Stimulated activated effector memory CD8-positive, alpha-beta T cell treated with anti-CD3 and anti-CD28 coated beads, Interleukin-12 subunit alpha, Interleukin-12 subunit beta, amount 100 ng/mL, for 72 hours (primary cell): ENCODE results near the gene RALGDS.
"Not testable (repeated sequence)": the region's sequence is repeated elsewhere in the genome, so short reads cannot be mapped to it uniquely, and the experiment has no call there.

Source experiments
- ATAC-seq: fragments of 150-1000 bp; cut with Tn5 transposase; 2 replicates; pipeline ENCODE4 v1.10.0; 2021
- DNase-seq, 2 donors: peaks; one replicate each; pipeline ENCODE4 v3.0.0; 2021 to 2022; ENCODE audit warnings: low spot score in 2 of 2
- H3K27ac Mint-ChIP-seq: one replicate; pipeline ENCODE4 v1.8.0; 2022; ENCODE audit warnings: mild to moderate bottlenecking, mixed read lengths
- H3K36me3 Mint-ChIP-seq: one replicate; pipeline ENCODE4 v1.8.0; 2022; ENCODE audit warnings: mild to moderate bottlenecking, mixed read lengths
- H3K4me1 Mint-ChIP-seq: one replicate; pipeline ENCODE4 v1.8.0; 2022; ENCODE audit warnings: mixed read lengths
- H3K4me3 Mint-ChIP-seq: one replicate; pipeline ENCODE4 v1.8.0; 2022; ENCODE audit warnings: mild to moderate bottlenecking, mixed read lengths
- H3K9me3 Mint-ChIP-seq: one replicate; pipeline ENCODE4 v1.8.0; 2022; ENCODE audit warnings: mixed read lengths

RALGDS gene

GRCh38 chr9:133086894-133087293 lies 34.1 kb downstream of the RALGDS start:
- Mint-ChIP-seq H3K4me3 (no peak overlapping the region), H3K4me1 (no peaks in the 10 kb centered on the region), H3K36me3 (no peaks in the 10 kb centered on the region), H3K9me3 (no peaks in the 10 kb centered on the region), H3K27ac (no peak overlapping the region)
- no peak for DNase-seq
- ATAC-seq, result no peak

GRCh38 chr9:133086212-133086860 lies 34.7 kb downstream of the RALGDS start:
- not testable (repeated sequence) for H3K36me3 Mint-ChIP-seq, DNase-seq, ATAC-seq, H3K9me3 Mint-ChIP-seq, H3K4me1 Mint-ChIP-seq, H3K4me3 Mint-ChIP-seq, H3K27ac Mint-ChIP-seq

- not testable (repeated sequence) for ATAC-seq, DNase-seq, H3K9me3 Mint-ChIP-seq, H3K4me3 Mint-ChIP-seq, H3K27ac Mint-ChIP-seq, H3K4me1 Mint-ChIP-seq, H3K36me3 Mint-ChIP-seq
Measured at GRCh38 chr9:133083688-133084087, 37.4 kb downstream of the RALGDS start.

GRCh38 chr9:133081957-133082644 lies 38.9 kb downstream of the RALGDS start:
- H3K4me3 Mint-ChIP-seq, H3K9me3 Mint-ChIP-seq, H3K4me1 Mint-ChIP-seq, H3K27ac Mint-ChIP-seq, H3K36me3 Mint-ChIP-seq, ATAC-seq, DNase-seq: not testable (repeated sequence)

- DNase-seq, ATAC-seq: not testable (repeated sequence)
Measured at GRCh38 chr9:133080786-133081779, 40.0 kb downstream of the RALGDS start.

GRCh38 chr9:133080161-133080560 lies 40.9 kb downstream of the RALGDS start:
- no peak for ATAC-seq
- H3K9me3 Mint-ChIP-seq, result no peaks in the 10 kb centered on the region
- H3K27ac Mint-ChIP-seq, result peak overlapping the region; percentile 33
- H3K4me3 Mint-ChIP-seq, result no peak overlapping the region
- H3K36me3 Mint-ChIP-seq, result no peaks in the 10 kb centered on the region
- no peaks in the 10 kb centered on the region for H3K4me1 Mint-ChIP-seq
- no peak for DNase-seq

More at GRCh38 chr9:133080786-133081779, 40.0 kb downstream of the RALGDS start:
- not testable (repeated sequence) for H3K4me1 Mint-ChIP-seq, H3K4me3 Mint-ChIP-seq, H3K9me3 Mint-ChIP-seq, H3K27ac Mint-ChIP-seq, H3K36me3 Mint-ChIP-seq

GRCh38 chr9:133078486-133078885 lies 42.6 kb downstream of the RALGDS start:
- DNase-seq (no peak), ATAC-seq (no peak)
- Mint-ChIP-seq H3K36me3 (no peaks in the 10 kb centered on the region), H3K4me3 (no peak overlapping the region), H3K27ac (no peak overlapping the region), H3K9me3 (no peaks in the 10 kb centered on the region), H3K4me1 (no peaks in the 10 kb centered on the region)

GRCh38 chr9:133076691-133077090 lies 44.3 kb downstream of the RALGDS start:
- Mint-ChIP-seq H3K9me3 (no peaks in the 10 kb centered on the region), H3K4me1 (no peaks in the 10 kb centered on the region), H3K4me3 (no peak overlapping the region), H3K27ac (no peak overlapping the region), H3K36me3 (peaks cover 2% of the 10 kb centered on the region)
- DNase-seq (no peak), ATAC-seq (no peak)

- Mint-ChIP-seq H3K4me3 (no peak overlapping the region), H3K27ac (no peak overlapping the region), H3K9me3 (no peaks in the 10 kb centered on the region), H3K36me3 (peaks cover 5% of the 10 kb centered on the region), H3K4me1 (no peaks in the 10 kb centered on the region)
- DNase-seq (no peak), ATAC-seq (no peak)
Measured at GRCh38 chr9:133075925-133076630, 45.0 kb downstream of the RALGDS start.

- H3K27ac Mint-ChIP-seq, result no peak overlapping the region
Measured at GRCh38 chr9:133074111-133074651, 46.9 kb downstream of the RALGDS start.

GRCh38 chr9:133073086-133074014 lies 47.7 kb downstream of the RALGDS start:
- Mint-ChIP-seq H3K36me3 (peaks cover 12% of the 10 kb centered on the region), H3K27ac (no peak overlapping the region), H3K9me3 (no peaks in the 10 kb centered on the region), H3K4me1 (no peaks in the 10 kb centered on the region), H3K4me3 (no peak overlapping the region)
- no peak for ATAC-seq
- no peak for DNase-seq

More at GRCh38 chr9:133074111-133074651, 46.9 kb downstream of the RALGDS start:
- peaks cover 12% of the 10 kb centered on the region for H3K36me3 Mint-ChIP-seq
- no peak overlapping the region for H3K4me3 Mint-ChIP-seq
- no peaks in the 10 kb centered on the region for H3K9me3 Mint-ChIP-seq
- no peaks in the 10 kb centered on the region for H3K4me1 Mint-ChIP-seq
- no peak for DNase-seq
- no peak for ATAC-seq

- not testable (repeated sequence) for ATAC-seq, H3K9me3 Mint-ChIP-seq, H3K4me3 Mint-ChIP-seq, DNase-seq, H3K4me1 Mint-ChIP-seq
- Mint-ChIP-seq H3K27ac (peak overlapping the region; percentile 52), H3K36me3 (peaks cover 12% of the 10 kb centered on the region)
Measured at GRCh38 chr9:133072210-133072609, 48.8 kb downstream of the RALGDS start.

- ATAC-seq (no peak), DNase-seq (no peak)
- H3K27ac Mint-ChIP-seq, result peak overlapping the region; percentile 52
- H3K9me3 Mint-ChIP-seq, result no peaks in the 10 kb centered on the region
- peaks cover 12% of the 10 kb centered on the region for H3K36me3 Mint-ChIP-seq
- H3K4me3 Mint-ChIP-seq, result no peak overlapping the region
- H3K4me1 Mint-ChIP-seq, result no peaks in the 10 kb centered on the region
Measured at GRCh38 chr9:133071484-133072150, 49.4 kb downstream of the RALGDS start.
